ENCODE results near the gene DERL3. TPM values are rescaled to one million over a fixed set of nuclear protein-coding genes. Genes with fewer than 3 reads are reported as not detected.

The DERL3 gene
- total RNA-seq, 1 donor from 2014 or later: 5.8 TPM

- intact Hi-C loops (cut with DNase I): no loop called here
- H3K27ac ChIP-seq: no peak overlapping the region
- H3K27me3 ChIP-seq (ENCODE audit: low read depth): no peaks in the 10 kb centered on the region
- peaks cover 92% of the 10 kb centered on the region for H3K36me3 ChIP-seq
- TF ChIP-seq CTCF (IDR thresholded peaks at IDR 0.05): no peak
- ATAC-seq: no peak
- no peak overlapping the region for H3K4me3 ChIP-seq
- no peaks in the 10 kb centered on the region for H3K9me3 ChIP-seq
- no peaks in the 10 kb centered on the region for H3K4me1 ChIP-seq
- peak; percentile 15 for DNase-seq
These were observed 36.9 kb downstream of the DERL3 start for GRCh38 chr22:23801886-23802377.

GRCh38 chr22:23801238-23801821 lies 37.5 kb downstream of the DERL3 start:
- ATAC-seq (no peak), DNase-seq (peak; percentile 19)
- Histone ChIP-seq H3K27me3 (ENCODE audit: low read depth) (no peaks in the 10 kb centered on the region), H3K36me3 (peaks cover 90% of the 10 kb centered on the region), H3K4me1 (no peaks in the 10 kb centered on the region), H3K4me3 (no peak overlapping the region), H3K27ac (no peak overlapping the region), H3K9me3 (no peaks in the 10 kb centered on the region)
- no peak for TF ChIP-seq CTCF (IDR thresholded peaks at IDR 0.05)
- intact Hi-C loops (cut with DNase I): no loop called here

- Histone ChIP-seq H3K9me3 (no peaks in the 10 kb centered on the region), H3K4me1 (no peaks in the 10 kb centered on the region), H3K27me3 (ENCODE audit: low read depth) (no peaks in the 10 kb centered on the region), H3K4me3 (no peak overlapping the region), H3K36me3 (peaks cover 90% of the 10 kb centered on the region), H3K27ac (no peak overlapping the region)
- ATAC-seq (peak in 1 of 2 donors; percentile 6), DNase-seq (peak; percentile 30)
- no peak for TF ChIP-seq CTCF (IDR thresholded peaks at IDR 0.05)
- intact Hi-C loops (cut with DNase I): no loop called here
These were observed 38.2 kb downstream of the DERL3 start for GRCh38 chr22:23800297-23801237.

GRCh38 chr22:23796461-23796860 lies 42.3 kb downstream of the DERL3 start:
- H3K9me3 ChIP-seq: no peaks in the 10 kb centered on the region
- no peak for TF ChIP-seq CTCF (IDR thresholded peaks at IDR 0.05)
- ATAC-seq (no peak), DNase-seq (peak; percentile 9)
- H3K27me3 ChIP-seq (ENCODE audit: low read depth): no peaks in the 10 kb centered on the region
- no peak overlapping the region for H3K27ac ChIP-seq
- H3K4me3 ChIP-seq: no peak overlapping the region
- peaks cover 90% of the 10 kb centered on the region for H3K36me3 ChIP-seq
- intact Hi-C loops (cut with DNase I): no loop called here
- H3K4me1 ChIP-seq: no peaks in the 10 kb centered on the region

- Histone ChIP-seq H3K36me3 (peaks cover 73% of the 10 kb centered on the region), H3K27ac (no peak overlapping the region), H3K27me3 (ENCODE audit: low read depth) (no peaks in the 10 kb centered on the region), H3K4me1 (peaks cover 19% of the 10 kb centered on the region), H3K4me3 (no peak overlapping the region), H3K9me3 (no peaks in the 10 kb centered on the region)
- ATAC-seq (no peak), DNase-seq (peak; percentile 13)
- TF ChIP-seq CTCF (IDR thresholded peaks at IDR 0.05): no peak
- intact Hi-C loops (cut with DNase I): no loop called here
These were observed 45.5 kb downstream of the DERL3 start for GRCh38 chr22:23793326-23793725.

All from lower lobe of right lung (tissue), 2 donors.